SK-N-SH (cell line): ENCODE measurements around the gene RRP1B. TPM values are rescaled to one million over a fixed set of nuclear protein-coding genes. Genes with fewer than 3 reads are reported as not detected.

Experiments used
- CTCF ChIA-PET: fragments of 300-600, 350-600 bp; formaldehyde crosslinking; extraction: SDS; loops from one replicate; lab custom pipeline; 2021; lab: Yijun Ruan, JAX
- POLR2A ChIA-PET: fragments of 350-600 bp; sonication (Branson Sonifier 250); formaldehyde crosslinking; extraction: SDS; loops from one replicate; lab custom pipeline; 2020; ENCODE audit warnings: antibody characterized with exemption, inconsistent platforms; lab: Yijun Ruan, JAX
- DNase-seq: peaks from one replicate; pipeline ENCODE4 v3.0.0; 2012
- H2AFZ ChIP-seq: fragments of 200-600 bp; sonication (generic); 2 replicates; pipeline ENCODE4 v1.8.1; 2016; ENCODE audit warnings: antibody characterized with exemption, mild to moderate bottlenecking, low read depth
- H3F3A ChIP-seq: fragments of 200-600 bp; sonication (generic); replicated peaks from 2 replicates; pipeline ENCODE3; 2016; ENCODE audit warnings: antibody characterized with exemption, mild to moderate bottlenecking; ENCODE audit not compliant: insufficient read depth
- H3K27ac ChIP-seq, 2 experiments: fragments of 200-500 bp in 1 of 2; fragments of 200-600 bp in 1 of 2; sonication (Bioruptor generic) in 1 of 2; sonication (generic), shearing (Covaris generic) in 1 of 2; 2 replicates each; pipeline versions ENCODE4 v1.5.1 to v1.6.1; 2014 to 2016; ENCODE audit warnings: low read depth in 2 of 2, inconsistent platforms in 1 of 2, low read length in 1 of 2, mild to moderate bottlenecking in 1 of 2, mixed read lengths in 1 of 2
- H3K27me3 ChIP-seq: fragments of 200-600 bp; sonication (generic), shearing (Covaris generic); 2 replicates; pipeline ENCODE4 v1.6.1; 2016; ENCODE audit warnings: mixed run types; ENCODE audit not compliant: insufficient read depth
- H3K36me3 ChIP-seq, 2 experiments: fragments of 200-500 bp in 1 of 2; fragments of 200-600 bp in 1 of 2; sonication (Bioruptor generic) in 1 of 2; sonication (generic) in 1 of 2; replicated peaks in 1 of 2; 2 replicates each; pipeline versions ENCODE3 to v1.5.1; 2014 to 2016; ENCODE audit warnings: low read length in 1 of 2, mild to moderate bottlenecking in 1 of 2; ENCODE audit not compliant: insufficient read depth in 2 of 2, control insufficient read depth in 1 of 2
- H3K4me1 ChIP-seq, 2 experiments: fragments of 200-500 bp in 1 of 2; fragments of 200-600 bp in 1 of 2; sonication (Bioruptor generic) in 1 of 2; sonication (generic), shearing (Covaris generic) in 1 of 2; 2 replicates each; pipeline versions ENCODE4 v1.5.1 to v1.6.1; 2014 to 2016; ENCODE audit warnings: low read depth in 1 of 2, low read length in 1 of 2, mixed run types in 1 of 2; ENCODE audit not compliant: insufficient read depth in 2 of 2, control insufficient read depth in 1 of 2
- H3K4me2 ChIP-seq: fragments of 200-600 bp; sonication (generic), shearing (Covaris generic); 2 replicates; pipeline ENCODE4 v1.6.1; 2017; ENCODE audit warnings: mixed run types
- H3K4me3 ChIP-seq, 2 experiments: fragments of 200-500 bp in 1 of 2; fragments of 200-600 bp in 1 of 2; sonication (Bioruptor generic) in 1 of 2; sonication (generic), shearing (Covaris generic) in 1 of 2; 2 replicates each; pipeline versions ENCODE4 v1.5.1 to v1.8.1; 2014 to 2016; ENCODE audit warnings: low read depth in 2 of 2, inconsistent platforms in 1 of 2, low read length in 1 of 2, mild to moderate bottlenecking in 1 of 2, mixed read lengths in 1 of 2, moderate library complexity in 1 of 2
- H3K79me2 ChIP-seq: fragments of 200-600 bp; sonication (generic); 2 replicates; pipeline ENCODE4 v1.8.1; 2017; ENCODE audit warnings: mild to moderate bottlenecking; ENCODE audit not compliant: insufficient read depth
- H3K9ac ChIP-seq: fragments of 200-600 bp; sonication (generic); 2 replicates; pipeline ENCODE4 v1.6.1; 2017; ENCODE audit warnings: mixed run types
- H3K9me2 ChIP-seq: fragments of 200-600 bp; sonication (generic); 2 replicates; pipeline ENCODE4 v1.6.1; 2017; ENCODE audit warnings: mixed run types
- H3K9me3 ChIP-seq: fragments of 200-600 bp; sonication (generic); 2 replicates; pipeline ENCODE4 v1.6.1; 2017; ENCODE audit warnings: mixed run types, mild to moderate bottlenecking, moderate library complexity
- H4K20me1 ChIP-seq: fragments of 200-600 bp; sonication (generic); 2 replicates; pipeline ENCODE4 v1.6.1; 2017; ENCODE audit warnings: mild to moderate bottlenecking, mixed run types; ENCODE audit not compliant: insufficient read depth
- FOSL2 ChIP-seq: IDR thresholded peaks from 2 replicates; pipeline ENCODE4 v1.4.0; 2012; ENCODE audit warnings: low read depth, mild to moderate bottlenecking, moderate library complexity, borderline replicate concordance
- GABPA ChIP-seq: IDR thresholded peaks from 2 replicates; pipeline ENCODE4 v1.4.0; 2012; ENCODE audit warnings: low read depth, mild to moderate bottlenecking
- GATA2 ChIP-seq: sonication (generic); formaldehyde crosslinking; IDR thresholded peaks from 2 replicates; pipeline ENCODE4 v1.5.0; 2020; ENCODE audit warnings: mild to moderate bottlenecking, missing genetic modification reagents
- JUND ChIP-seq: IDR thresholded peaks from 2 replicates; pipeline ENCODE4 v1.4.0; 2012
- MEF2A ChIP-seq: IDR thresholded peaks from 2 replicates; pipeline ENCODE4 v1.4.0; 2012; ENCODE audit warnings: low read depth, borderline replicate concordance
- MXI1 ChIP-seq: IDR thresholded peaks from 2 replicates; pipeline ENCODE4 v1.6.1; 2012; ENCODE audit warnings: mild to moderate bottlenecking, low read depth, low read length, improper control_type of control experiment
- RCOR1 ChIP-seq: fragments of 150-350 bp; IDR thresholded peaks from 2 replicates; pipeline ENCODE4 v1.6.1; 2017; ENCODE audit warnings: antibody characterized with exemption, low read length
- RFX5 ChIP-seq: IDR thresholded peaks from 2 replicates; pipeline ENCODE4 v1.6.1; 2012; ENCODE audit warnings: mild to moderate bottlenecking, improper control_type of control experiment, low read length
- SIN3A ChIP-seq: IDR thresholded peaks from 2 replicates; pipeline ENCODE4 v1.6.1; 2012; ENCODE audit warnings: low read depth, mild to moderate bottlenecking, low read length, moderate library complexity, borderline replicate concordance
- SMC3 ChIP-seq: IDR thresholded peaks from 2 replicates; pipeline ENCODE4 v1.6.1; 2012; ENCODE audit warnings: low read depth, low read length, improper control_type of control experiment
- TEAD4 ChIP-seq: IDR thresholded peaks from 2 replicates; pipeline ENCODE4 v1.4.0; 2012; ENCODE audit warnings: mild to moderate bottlenecking, borderline replicate concordance; ENCODE audit not compliant: insufficient read depth
- YY1 ChIP-seq: IDR thresholded peaks from 2 replicates; pipeline ENCODE4 v1.4.0; 2012; ENCODE audit warnings: low read depth, mild to moderate bottlenecking
- ZBTB33 ChIP-seq: IDR thresholded peaks from 2 replicates; pipeline ENCODE4 v1.4.0; 2012; ENCODE audit warnings: low read depth, borderline replicate concordance
- WGBS: methylation state at CpG from one replicate; pipeline ENCODE4 v1.1.6; 2017; ENCODE audit warnings: low lambda C conversion rate; 5-methylcytosine and 5-hydroxymethylcytosine counted together
- polyA plus RNA-seq, 3 experiments: library from polyadenylated mRNA; depleted of rRNA; stranded (reverse); fragments of >200 nt; gene quantifications; 2 replicates each; pipeline ENCODE4 v1.2.3, GENCODE V29; 2012
- TF ChIP-seq, protein P1 (sequence below): fragments of 150-350 bp; IDR thresholded peaks from 2 replicates; pipeline ENCODE4 v1.6.1; 2016; ENCODE audit warnings: mild to moderate bottlenecking, low read depth, low read length
- TF ChIP-seq, protein P2 (sequence below): fragments of 150-350 bp; IDR thresholded peaks from 2 replicates; pipeline ENCODE4 v1.6.1; 2017; ENCODE audit warnings: antibody characterized with exemption, low read length, low read depth, borderline replicate concordance
- TF ChIP-seq, protein P3 (sequence below): fragments of 200-600 bp; sonication (generic); IDR thresholded peaks from 2 replicates; pipeline ENCODE4 v1.6.1; 2017; ENCODE audit warnings: antibody characterized with exemption, mild to moderate bottlenecking, moderate library complexity

RRP1B gene
- polyA plus RNA-seq, 1 of the 3 experiments (the other 2 are of a cell fraction) = 10.4 TPM

DNA sequence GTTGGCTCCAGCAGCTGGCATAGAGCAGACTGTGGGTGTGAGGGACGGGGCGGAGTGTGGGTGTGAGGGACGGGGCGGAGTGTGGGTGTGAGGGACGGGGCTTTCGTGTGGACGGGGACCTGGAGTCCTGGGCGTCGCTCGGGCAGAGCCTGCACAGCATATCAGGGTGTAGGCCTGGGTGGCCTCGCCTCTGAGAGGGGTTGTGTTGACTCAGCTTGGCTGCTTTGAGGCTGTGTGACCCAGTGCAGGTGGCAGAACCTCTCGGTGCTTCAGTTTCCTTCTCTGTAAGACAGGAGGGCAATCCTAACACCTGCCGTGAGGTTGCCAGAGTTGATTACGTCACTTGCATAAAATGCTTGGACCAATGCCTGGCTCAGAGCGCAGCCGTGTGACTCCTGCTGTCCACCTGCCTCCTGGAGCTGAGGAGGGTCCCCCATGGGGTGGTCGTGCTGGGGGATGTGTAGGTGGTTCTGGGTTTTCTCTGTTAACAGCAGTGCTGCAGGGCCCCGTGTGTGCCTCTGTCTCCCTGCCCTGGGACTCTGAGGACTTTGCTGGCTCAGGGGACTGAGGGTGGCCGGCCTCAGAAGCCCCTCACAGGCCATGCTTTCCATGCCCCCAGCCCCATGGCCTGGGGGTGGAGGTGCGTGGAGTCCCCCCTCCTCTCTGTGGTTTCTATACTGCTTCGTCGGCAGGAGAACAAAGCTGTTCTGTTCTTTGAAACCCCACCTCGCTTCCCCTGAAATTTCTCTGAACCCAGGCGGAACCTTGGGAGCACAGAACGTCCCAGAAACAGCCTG, 75.0 kb downstream of the RRP1B start (continued):
- TF ChIP-seq, protein P1, sequence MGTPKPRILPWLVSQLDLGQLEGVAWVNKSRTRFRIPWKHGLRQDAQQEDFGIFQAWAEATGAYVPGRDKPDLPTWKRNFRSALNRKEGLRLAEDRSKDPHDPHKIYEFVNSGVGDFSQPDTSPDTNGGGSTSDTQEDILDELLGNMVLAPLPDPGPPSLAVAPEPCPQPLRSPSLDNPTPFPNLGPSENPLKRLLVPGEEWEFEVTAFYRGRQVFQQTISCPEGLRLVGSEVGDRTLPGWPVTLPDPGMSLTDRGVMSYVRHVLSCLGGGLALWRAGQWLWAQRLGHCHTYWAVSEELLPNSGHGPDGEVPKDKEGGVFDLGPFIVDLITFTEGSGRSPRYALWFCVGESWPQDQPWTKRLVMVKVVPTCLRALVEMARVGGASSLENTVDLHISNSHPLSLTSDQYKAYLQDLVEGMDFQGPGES = no peak

GRCh38 chr21:43734928-43735229, 75.5 kb downstream of the RRP1B start:
- H3K9me2 ChIP-seq = no peaks in the 10 kb centered on the region
- H3F3A ChIP-seq = peaks cover 10% of the 10 kb centered on the region
- H3K4me3 ChIP-seq = no peak overlapping the region
- ChIA-PET CTCF (no interaction called here), POLR2A (no interaction called here)
- DNase-seq = no peak
- peaks cover 8 to 12% of the 10 kb centered on the region in 2 experiments for H3K36me3 ChIP-seq
- H3K4me1 ChIP-seq = peaks cover under 1 to 12% of the 10 kb centered on the region in 2 experiments; a peak in 2 of 4 replicates
- no peak overlapping the region for H3K4me2 ChIP-seq
- no peak for TF ChIP-seq MEF2A
- TF ChIP-seq TEAD4 = no peak
- no peak for TF ChIP-seq SIN3A
- no peak for TF ChIP-seq GABPA
- no peak for TF ChIP-seq RCOR1
- TF ChIP-seq MXI1 = no peak
- H3K9ac ChIP-seq = no peak overlapping the region
- no peak overlapping the region for H3K27ac ChIP-seq
- no peak overlapping the region for H2AFZ ChIP-seq
- WGBS = 54% methylated on average over 5 of the region's 9 CpGs
- H3K27me3 ChIP-seq = no peaks in the 10 kb centered on the region
- peaks cover 54% of the 10 kb centered on the region for H3K79me2 ChIP-seq
- no peaks in the 10 kb centered on the region for H3K9me3 ChIP-seq
- H4K20me1 ChIP-seq = 0 out of 2 replicates have a peak, but pooled peaks cover 16% of the 10 kb centered on the region

DNA sequence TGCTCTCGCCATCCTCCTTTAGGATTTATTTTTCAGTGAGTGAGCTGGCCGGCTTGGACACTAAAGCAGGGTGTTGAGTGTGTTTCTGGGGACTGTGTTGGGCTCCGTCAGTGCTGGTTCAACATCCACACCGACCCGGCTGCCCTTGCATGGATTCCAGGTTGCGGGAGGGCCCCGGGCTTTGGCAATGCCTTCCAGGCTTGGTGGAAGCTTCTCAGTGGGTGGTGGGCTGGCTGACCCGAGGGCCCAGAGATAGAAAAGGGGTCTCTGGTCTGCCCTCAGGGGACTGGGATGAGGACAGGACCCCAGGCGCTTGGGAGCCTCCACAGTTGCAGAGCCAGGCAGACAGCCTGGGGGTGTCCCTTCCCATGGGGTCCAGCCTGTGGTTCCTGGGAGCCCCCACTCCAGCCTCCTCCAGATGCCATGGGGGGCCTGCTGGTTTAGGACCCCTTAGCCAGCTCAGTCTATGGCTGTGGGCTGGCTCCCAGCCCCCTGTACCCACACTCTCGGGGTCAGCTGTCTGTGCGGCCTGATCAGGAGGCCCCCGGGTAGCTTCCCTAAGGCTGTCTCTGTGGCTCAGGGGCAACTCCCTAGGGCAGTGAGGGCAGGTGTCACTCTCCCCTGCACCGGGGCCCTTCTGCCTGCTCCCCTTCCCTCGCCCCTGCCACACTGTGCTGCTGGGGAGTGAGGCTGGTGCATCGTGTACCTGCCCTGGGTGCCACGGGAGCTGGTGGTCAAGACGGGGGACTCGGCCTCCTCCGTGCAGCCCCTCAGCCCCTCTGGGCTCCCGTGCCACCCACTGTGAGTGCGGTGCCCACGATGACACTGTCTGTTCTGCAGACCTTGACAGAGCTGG, 76.1 kb downstream of the RRP1B start:
- CTCF ChIA-PET = interaction anchor here (1.2 kb wide), 1 partner anchor 9 kb away, joined by 3 read pairs; no protein-coding TSS in a partner anchor
- H3K4me2 ChIP-seq = no peak overlapping the region
- 89% methylated on average over 7 of the region's 22 CpGs for WGBS

More for the DNA sequence above, 76.1 kb downstream of the RRP1B start:
- Histone ChIP-seq H3F3A (peaks cover 9% of the 10 kb centered on the region), H4K20me1 (peaks cover 17% of the 10 kb centered on the region; the same call in 1 of the 2 replicates), H3K4me1 (peaks cover 0 to 11% of the 10 kb centered on the region in 2 experiments; a peak in 1 of 4 replicates), H3K79me2 (peaks cover 48% of the 10 kb centered on the region), H2AFZ (no peak overlapping the region), H3K9me2 (no peaks in the 10 kb centered on the region), H3K4me3 (no peak overlapping the region), H3K9me3 (no peaks in the 10 kb centered on the region), H3K27me3 (no peaks in the 10 kb centered on the region), H3K27ac (no peak overlapping the region), H3K36me3 (peaks cover 8 to 12% of the 10 kb centered on the region in 2 experiments), H3K9ac (no peak overlapping the region)
- POLR2A ChIA-PET = no interaction called here
- no peak for DNase-seq
- TF ChIP-seq, protein P2, sequence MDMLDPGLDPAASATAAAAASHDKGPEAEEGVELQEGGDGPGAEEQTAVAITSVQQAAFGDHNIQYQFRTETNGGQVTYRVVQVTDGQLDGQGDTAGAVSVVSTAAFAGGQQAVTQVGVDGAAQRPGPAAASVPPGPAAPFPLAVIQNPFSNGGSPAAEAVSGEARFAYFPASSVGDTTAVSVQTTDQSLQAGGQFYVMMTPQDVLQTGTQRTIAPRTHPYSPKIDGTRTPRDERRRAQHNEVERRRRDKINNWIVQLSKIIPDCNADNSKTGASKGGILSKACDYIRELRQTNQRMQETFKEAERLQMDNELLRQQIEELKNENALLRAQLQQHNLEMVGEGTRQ = no peak
- TF ChIP-seq FOSL2 (no peak), YY1 (no peak), SIN3A (no peak), JUND (no peak), MXI1 (no peak), RFX5 (no peak), MEF2A (no peak), SMC3 (no peak), GATA2 (CRISPR knock-in tag) (no peak), ZBTB33 (no peak)
- TF ChIP-seq, protein P3, sequence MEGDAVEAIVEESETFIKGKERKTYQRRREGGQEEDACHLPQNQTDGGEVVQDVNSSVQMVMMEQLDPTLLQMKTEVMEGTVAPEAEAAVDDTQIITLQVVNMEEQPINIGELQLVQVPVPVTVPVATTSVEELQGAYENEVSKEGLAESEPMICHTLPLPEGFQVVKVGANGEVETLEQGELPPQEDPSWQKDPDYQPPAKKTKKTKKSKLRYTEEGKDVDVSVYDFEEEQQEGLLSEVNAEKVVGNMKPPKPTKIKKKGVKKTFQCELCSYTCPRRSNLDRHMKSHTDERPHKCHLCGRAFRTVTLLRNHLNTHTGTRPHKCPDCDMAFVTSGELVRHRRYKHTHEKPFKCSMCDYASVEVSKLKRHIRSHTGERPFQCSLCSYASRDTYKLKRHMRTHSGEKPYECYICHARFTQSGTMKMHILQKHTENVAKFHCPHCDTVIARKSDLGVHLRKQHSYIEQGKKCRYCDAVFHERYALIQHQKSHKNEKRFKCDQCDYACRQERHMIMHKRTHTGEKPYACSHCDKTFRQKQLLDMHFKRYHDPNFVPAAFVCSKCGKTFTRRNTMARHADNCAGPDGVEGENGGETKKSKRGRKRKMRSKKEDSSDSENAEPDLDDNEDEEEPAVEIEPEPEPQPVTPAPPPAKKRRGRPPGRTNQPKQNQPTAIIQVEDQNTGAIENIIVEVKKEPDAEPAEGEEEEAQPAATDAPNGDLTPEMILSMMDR = no peak
